Keratinocyte (primary cell): ENCODE results near the gene ROBO3. TPM values are rescaled to one million over a fixed set of nuclear protein-coding genes. Genes with fewer than 3 reads are reported as not detected.
A peak's percentile ranks its signal among the peaks of the same experiment; 100 is the strongest.

Source experiments
- DNase-seq: peaks from one replicate; pipeline ENCODE4 v3.0.0-alpha.2; 2011; ENCODE audit warnings: low read depth, missing footprints, low spot score
- FAIRE-seq: peaks from 2 replicates; lab custom pipeline; 2011; peaks lifted over from hg19 to GRCh38; lab: Jason Lieb, UNC
- H2AFZ ChIP-seq: 2 replicates; pipeline ENCODE4 v1.6.0; 2012; ENCODE audit warnings: low read length, control low read depth, inconsistent platforms; ENCODE audit not compliant: control insufficient read depth
- H3K27ac ChIP-seq: 2 replicates; pipeline ENCODE4 v1.5.1; 2011; ENCODE audit warnings: low read length; ENCODE audit not compliant: control insufficient read depth, insufficient read depth
- H3K27me3 ChIP-seq: 3 replicates; pipeline ENCODE4 v1.6.0; 2011; ENCODE audit warnings: low read length; ENCODE audit not compliant: control insufficient read depth, insufficient read depth; ENCODE audit errors: extremely low read depth
- H3K36me3 ChIP-seq, 2 experiments: 2 replicates in 1 of 2; 3 replicates in 1 of 2; pipeline ENCODE4 v1.5.1; 2011; ENCODE audit warnings: low read length in 2 of 2, mild to moderate bottlenecking in 1 of 2; ENCODE audit not compliant: control insufficient read depth in 2 of 2, insufficient read depth in 2 of 2; ENCODE audit errors: extremely low read depth in 1 of 2
- H3K4me1 ChIP-seq: 3 replicates; pipeline ENCODE4 v1.5.1; 2011; ENCODE audit warnings: low read length; ENCODE audit not compliant: control insufficient read depth, insufficient read depth; ENCODE audit errors: extremely low read depth
- H3K4me2 ChIP-seq: 3 replicates; pipeline ENCODE4 v1.6.0; 2011; ENCODE audit warnings: low read depth, low read length; ENCODE audit not compliant: control insufficient read depth, insufficient read depth; ENCODE audit errors: extremely low read depth
- H3K4me3 ChIP-seq, 3 experiments: fragments of 200-600 bp in 1 of 3; sonication (generic) in 1 of 3; 2 replicates in 2 of 3; 3 replicates in 1 of 3; pipeline ENCODE4 v1.5.1; 2011 to 2016; ENCODE audit warnings: low read length in 3 of 3, mild to moderate bottlenecking in 3 of 3, control low read depth in 2 of 3, inconsistent platforms in 1 of 3, low read depth in 1 of 3, mixed read lengths in 1 of 3, mixed run types in 1 of 3, moderate library complexity in 1 of 3; ENCODE audit not compliant: control insufficient read depth in 2 of 3, insufficient read depth in 2 of 3; ENCODE audit errors: extremely low read depth in 1 of 3
- H3K79me2 ChIP-seq: 2 replicates; pipeline ENCODE4 v1.6.0; 2012; ENCODE audit warnings: low read length; ENCODE audit not compliant: control insufficient read depth, insufficient read depth
- H3K9ac ChIP-seq: 3 replicates; pipeline ENCODE4 v1.6.0; 2011; ENCODE audit warnings: low read length; ENCODE audit not compliant: control insufficient read depth, insufficient read depth; ENCODE audit errors: extremely low read depth
- H3K9me1 ChIP-seq: 3 replicates; pipeline ENCODE4 v1.6.0; 2011; ENCODE audit warnings: low read length; ENCODE audit not compliant: control insufficient read depth, insufficient read depth; ENCODE audit errors: extremely low read depth
- H3K9me3 ChIP-seq: 2 replicates; pipeline ENCODE4 v1.5.1; 2012; ENCODE audit warnings: low read depth, low read length; ENCODE audit not compliant: control insufficient read depth
- H4K20me1 ChIP-seq: 3 replicates; pipeline ENCODE4 v1.6.0; 2011; ENCODE audit warnings: low read length; ENCODE audit not compliant: control insufficient read depth, insufficient read depth; ENCODE audit errors: extremely low read depth
- EZH2 ChIP-seq: IDR thresholded peaks from one replicate; pipeline ENCODE4 v1.6.1; 2012; ENCODE audit warnings: inconsistent platforms, mild to moderate bottlenecking, low read length, moderate library complexity
- dilution Hi-C: fragments of 300-500 bp; cut with MboI; formaldehyde crosslinking; loops from one replicate; pipeline ENCODE4 v1.7.0; 2020; ENCODE audit warnings: low sequenced_read_pairs; ENCODE audit not compliant: extremely low pct_ligation_motif_present
- polyA plus RNA-seq, 5 experiments: library from polyadenylated mRNA; depleted of rRNA in 3 of 5; stranded (reverse) in 3 of 5; stranded (forward) in 1 of 5; unstranded in 1 of 5; fragments of >200 nt; gene quantifications; 1 replicate in 1 of 5; 2 replicates in 3 of 5; 3 replicates in 1 of 5; pipeline versions ENCODE4 v1.2.1 to v1.2.3, GENCODE V29; 2011 to 2012; ENCODE audit warnings: missing spikeins in 2 of 5, low read depth in 1 of 5, low replicate concordance in 1 of 5
- TF ChIP-seq, protein P1 (sequence below), 3 experiments: IDR thresholded peaks in 1 of 3; conservative IDR thresholded peaks in 1 of 3; optimal IDR thresholded peaks in 1 of 3; 2 replicates in 2 of 3; 3 replicates in 1 of 3; pipeline versions ENCODE3 to v1.5.1; 2011; ENCODE audit warnings: low read length in 3 of 3, mild to moderate bottlenecking in 3 of 3, moderate library complexity in 2 of 3, control low read depth in 1 of 3, inconsistent platforms in 1 of 3; ENCODE audit not compliant: insufficient read depth in 2 of 3; ENCODE audit errors: extremely low read depth in 1 of 3

The ROBO3 gene
- polyA plus RNA-seq, 1 donor (not counting 4 experiments of a cell fraction or from before 2014, with no cell fraction given), result 13.6 TPM

DNA sequence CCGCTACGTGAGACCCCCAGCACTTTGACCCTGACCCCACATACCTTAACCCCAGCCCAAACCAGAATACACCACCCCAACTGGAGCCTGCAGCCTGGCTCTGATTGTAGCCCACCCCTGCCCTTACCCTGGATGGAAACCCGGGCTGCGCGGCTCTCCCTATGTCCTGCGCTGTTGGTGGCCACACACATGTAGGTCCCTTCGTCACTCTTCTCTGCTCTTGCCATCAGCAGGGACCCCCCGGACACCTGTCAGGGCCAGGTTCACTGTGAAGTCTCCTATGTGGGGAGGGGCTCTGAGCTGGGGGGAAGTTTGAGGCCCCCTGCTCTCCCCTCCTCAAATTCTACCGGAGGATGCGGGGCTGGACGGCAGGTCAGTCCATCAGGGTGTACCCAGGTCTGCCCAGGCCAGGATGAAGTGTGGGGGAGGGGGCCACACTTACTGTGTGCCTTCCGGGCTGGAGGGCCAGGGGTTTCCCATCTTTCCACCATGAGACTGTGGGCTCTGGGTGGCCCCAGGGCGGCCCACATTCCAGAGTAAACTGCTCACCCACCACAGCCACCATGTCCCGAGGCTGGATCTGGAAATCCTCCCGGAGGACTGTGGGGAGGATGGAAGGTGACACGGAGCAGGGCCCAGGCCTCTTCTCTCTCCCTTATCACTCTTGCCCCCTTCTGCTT lies 31.0 kb downstream of the ROBO3 start:
- Histone ChIP-seq H2AFZ (peak overlapping the region; percentile 73), H4K20me1 (no peaks in the 10 kb centered on the region), H3K4me3 (no peak overlapping the region), H3K4me1 (peaks cover 59% of the 10 kb centered on the region), H3K9ac (no peak overlapping the region), H3K4me2 (peak overlapping the region; percentile 64), H3K36me3 (no peaks in the 10 kb centered on the region), H3K27me3 (no peaks in the 10 kb centered on the region), H3K79me2 (no peaks in the 10 kb centered on the region), H3K9me3 (no peaks in the 10 kb centered on the region), H3K9me1 (no peaks in the 10 kb centered on the region), H3K27ac (no peak overlapping the region)
- DNase-seq (peak; percentile 60), FAIRE-seq (no peak)
- dilution Hi-C loops, result no loop called here
- TF ChIP-seq, protein P1, sequence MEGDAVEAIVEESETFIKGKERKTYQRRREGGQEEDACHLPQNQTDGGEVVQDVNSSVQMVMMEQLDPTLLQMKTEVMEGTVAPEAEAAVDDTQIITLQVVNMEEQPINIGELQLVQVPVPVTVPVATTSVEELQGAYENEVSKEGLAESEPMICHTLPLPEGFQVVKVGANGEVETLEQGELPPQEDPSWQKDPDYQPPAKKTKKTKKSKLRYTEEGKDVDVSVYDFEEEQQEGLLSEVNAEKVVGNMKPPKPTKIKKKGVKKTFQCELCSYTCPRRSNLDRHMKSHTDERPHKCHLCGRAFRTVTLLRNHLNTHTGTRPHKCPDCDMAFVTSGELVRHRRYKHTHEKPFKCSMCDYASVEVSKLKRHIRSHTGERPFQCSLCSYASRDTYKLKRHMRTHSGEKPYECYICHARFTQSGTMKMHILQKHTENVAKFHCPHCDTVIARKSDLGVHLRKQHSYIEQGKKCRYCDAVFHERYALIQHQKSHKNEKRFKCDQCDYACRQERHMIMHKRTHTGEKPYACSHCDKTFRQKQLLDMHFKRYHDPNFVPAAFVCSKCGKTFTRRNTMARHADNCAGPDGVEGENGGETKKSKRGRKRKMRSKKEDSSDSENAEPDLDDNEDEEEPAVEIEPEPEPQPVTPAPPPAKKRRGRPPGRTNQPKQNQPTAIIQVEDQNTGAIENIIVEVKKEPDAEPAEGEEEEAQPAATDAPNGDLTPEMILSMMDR (optimal IDR thresholded peaks at IDR 0.05 in 1 of 3, IDR thresholded peaks at IDR 0.05 in 1 of 3, conservative IDR thresholded peaks at IDR 0.05 in 1 of 3; ENCODE audit: extremely low read depth in 1 of 3, insufficient read depth in 2 of 3, low read length in 3 of 3), result no peak
- no peak for TF ChIP-seq EZH2

DNA sequence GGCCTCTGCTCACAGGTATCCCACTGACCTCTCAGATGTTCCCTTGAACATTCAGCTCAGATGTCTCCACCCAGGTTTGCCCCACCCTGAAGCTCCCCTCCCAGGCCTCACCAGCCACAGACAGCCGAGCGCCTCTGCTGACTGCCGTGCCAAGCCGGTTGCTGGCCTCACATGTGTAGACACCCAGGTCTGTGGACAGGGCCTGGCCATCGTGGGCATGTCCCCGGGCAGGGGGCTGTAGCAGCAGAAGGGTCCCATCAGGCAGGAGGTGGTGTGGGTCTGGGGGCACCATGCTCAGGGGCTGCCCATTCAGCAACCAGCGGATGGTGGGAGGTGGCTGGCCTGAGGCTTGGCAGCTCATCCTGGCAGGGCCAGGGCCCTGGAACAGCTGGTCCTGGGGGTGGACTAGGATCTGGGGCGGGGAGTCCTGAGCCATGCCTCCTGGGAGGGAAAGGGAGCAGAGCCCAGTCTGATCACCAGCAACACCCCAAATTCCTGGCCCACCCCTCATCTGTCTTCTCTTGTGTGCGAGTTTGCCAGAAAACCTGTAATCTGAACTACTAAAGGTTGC lies 31.7 kb downstream of the ROBO3 start:
- Histone ChIP-seq H3K4me3 (peak overlapping the region in 2 of 3 experiments; percentile 5 to 8), H4K20me1 (no peaks in the 10 kb centered on the region), H3K79me2 (no peaks in the 10 kb centered on the region), H3K9ac (peak overlapping the region; percentile 57), H3K27ac (peak overlapping the region; percentile 60), H3K9me1 (no peaks in the 10 kb centered on the region), H3K9me3 (no peaks in the 10 kb centered on the region), H3K27me3 (no peaks in the 10 kb centered on the region), H3K36me3 (no peaks in the 10 kb centered on the region), H3K4me1 (peaks cover 66% of the 10 kb centered on the region), H2AFZ (peak overlapping the region; percentile 73), H3K4me2 (peak overlapping the region; percentile 64)
- no peak for DNase-seq
- FAIRE-seq, result peak; percentile 5
- dilution Hi-C loops, result no loop called here
- no peak for TF ChIP-seq EZH2
- TF ChIP-seq, protein P1 (optimal IDR thresholded peaks at IDR 0.05 in 1 of 3, IDR thresholded peaks at IDR 0.05 in 1 of 3, conservative IDR thresholded peaks at IDR 0.05 in 1 of 3; ENCODE audit: extremely low read depth in 1 of 3, insufficient read depth in 2 of 3, low read length in 3 of 3), result no peak
